GM18907 (cell line): ENCODE results near the gene C3orf20.
"Not testable (repeated sequence)": the region's sequence is repeated elsewhere in the genome, so short reads cannot be mapped to it uniquely, and the experiment has no call there.

Experiments used
- ATAC-seq: cut with Tn5 transposase; IDR thresholded peaks from one replicate; pipeline ENCODE4 v1.9.1; 2021; ENCODE audit warnings: mild to moderate bottlenecking, moderate library complexity; ENCODE audit not compliant: unreplicated experiment

The C3orf20 gene

DNA sequence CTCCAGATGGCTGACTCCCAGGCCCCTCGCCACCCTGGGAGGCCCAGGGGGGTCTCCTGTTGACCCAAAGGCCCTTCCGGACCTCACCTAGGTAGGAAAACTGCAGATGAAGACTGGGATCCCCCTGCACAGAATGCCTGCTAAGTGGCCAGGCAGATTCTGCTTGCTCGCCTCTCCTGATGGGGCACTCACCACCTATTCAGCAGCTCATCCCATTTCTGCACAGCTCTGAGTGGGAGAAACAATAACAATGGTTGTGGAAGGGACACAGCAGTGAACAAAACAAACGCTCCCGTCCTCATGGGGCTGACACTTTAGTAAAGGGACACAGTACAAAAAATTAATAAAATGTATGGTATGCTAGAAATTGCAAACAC is 118.9 kb downstream of the C3orf20 start:
- no peak for ATAC-seq

DNA sequence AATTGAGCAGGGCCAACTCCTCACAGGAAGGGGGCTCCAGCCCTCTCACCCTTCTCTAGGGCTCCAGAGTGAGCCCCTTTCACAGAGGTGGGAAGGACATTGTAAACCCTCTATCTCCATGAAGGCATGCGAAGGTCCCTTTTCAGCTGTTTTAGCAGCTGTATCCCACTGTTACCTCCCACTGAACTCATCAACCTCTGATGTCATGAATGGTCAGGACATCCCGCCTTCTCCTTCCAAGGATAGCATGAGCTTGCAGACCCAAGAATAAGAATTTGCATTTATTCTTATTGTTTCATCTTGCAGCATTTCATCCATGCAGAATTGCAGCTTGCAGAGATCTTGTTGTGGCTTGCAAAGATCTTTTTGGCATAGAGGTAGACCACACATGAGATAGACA is 119.5 kb downstream of the C3orf20 start:
- no peak for ATAC-seq

DNA sequence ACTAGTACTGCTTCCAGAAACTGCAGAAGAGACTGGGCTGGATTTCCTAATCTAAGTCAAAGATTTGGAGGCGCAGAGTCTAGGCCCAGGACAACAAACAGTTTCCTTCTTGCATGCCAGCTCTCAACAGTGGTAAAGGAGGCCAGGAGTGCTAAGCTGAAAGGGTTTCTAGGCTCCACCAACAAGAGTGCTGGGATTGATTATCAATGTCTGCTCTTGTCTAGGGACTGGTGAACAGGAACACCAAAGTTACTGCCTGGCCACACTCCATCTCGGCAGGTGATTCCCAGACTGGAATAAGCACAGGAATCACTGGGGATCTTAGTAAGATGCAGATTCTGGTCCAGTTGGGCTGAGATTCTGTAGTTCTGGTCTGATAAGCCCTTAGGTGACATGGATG is 121.1 kb downstream of the C3orf20 start:
- no peak for ATAC-seq

DNA sequence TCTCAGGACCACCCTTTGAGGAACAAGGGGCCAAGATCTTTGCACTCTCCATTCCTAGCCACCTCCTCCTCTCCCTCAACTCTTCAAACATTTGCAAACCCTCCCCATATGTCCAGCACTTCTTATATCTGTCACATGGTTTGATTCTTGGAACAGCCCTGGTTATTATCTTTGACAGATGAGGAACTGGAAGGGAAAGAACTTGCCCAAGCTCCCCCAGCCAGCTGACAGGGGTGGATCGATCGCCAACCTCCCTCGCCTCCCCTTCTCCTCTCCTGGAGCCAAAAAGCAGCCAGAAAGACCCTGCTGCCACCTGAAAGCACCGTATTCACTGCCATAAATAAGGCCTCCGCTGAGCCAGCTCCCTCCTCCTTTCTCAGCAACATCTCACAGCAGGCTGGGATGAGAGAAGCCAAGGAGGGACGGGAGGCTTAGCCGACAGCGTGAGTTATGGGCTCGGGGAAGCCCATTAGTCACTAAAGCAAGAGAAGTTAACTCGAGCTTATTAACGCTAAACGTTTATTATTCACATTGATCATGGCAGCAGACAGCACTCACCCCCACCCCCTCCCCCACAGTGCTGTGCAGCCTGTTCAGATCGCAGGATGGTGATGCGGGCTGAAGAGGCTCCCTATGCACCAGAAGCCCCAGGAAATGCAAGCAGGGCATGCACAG is 121.6 kb downstream of the C3orf20 start:
- no peak for ATAC-seq

DNA sequence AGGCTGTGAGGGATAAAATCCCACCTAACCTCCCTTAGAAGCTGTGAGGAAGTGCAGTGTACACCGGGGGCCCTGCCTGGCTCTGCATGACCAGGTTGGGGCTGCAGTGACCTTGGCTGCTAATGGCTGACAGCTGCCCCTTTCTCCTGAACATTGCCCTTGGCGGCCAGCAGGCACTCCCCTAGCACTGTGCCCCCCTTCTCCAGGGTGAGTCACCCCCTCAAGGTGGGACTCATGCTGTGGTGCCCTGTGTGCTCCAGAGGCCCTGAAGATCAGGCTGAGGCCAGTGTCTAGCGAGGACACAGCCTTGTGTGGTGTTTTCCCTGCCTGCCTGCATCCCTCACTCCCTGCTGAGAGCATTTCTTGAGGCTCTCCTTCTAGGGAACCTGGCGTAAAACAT is 122.8 kb downstream of the C3orf20 start:
- no peak for ATAC-seq

DNA sequence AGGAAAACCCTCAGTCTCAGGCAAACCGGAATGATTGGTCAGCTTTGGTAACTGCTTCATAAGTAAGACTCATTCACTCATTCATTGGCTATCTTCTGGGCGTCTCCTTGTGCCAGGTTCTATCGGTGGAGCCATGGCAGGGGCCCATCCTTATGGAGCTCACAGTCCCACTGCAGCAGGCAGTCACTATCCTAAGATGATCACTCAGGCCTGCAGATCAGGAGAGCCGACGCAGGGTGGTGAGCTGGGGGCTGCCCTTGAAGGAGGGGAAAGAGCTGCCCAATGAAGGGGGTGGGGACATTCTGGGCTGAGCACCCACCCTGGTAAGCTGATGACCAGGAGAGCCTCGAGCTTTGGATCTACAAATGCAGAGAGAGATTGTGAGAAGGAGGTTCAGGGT is 123.3 kb downstream of the C3orf20 start:
- ATAC-seq: no peak

DNA sequence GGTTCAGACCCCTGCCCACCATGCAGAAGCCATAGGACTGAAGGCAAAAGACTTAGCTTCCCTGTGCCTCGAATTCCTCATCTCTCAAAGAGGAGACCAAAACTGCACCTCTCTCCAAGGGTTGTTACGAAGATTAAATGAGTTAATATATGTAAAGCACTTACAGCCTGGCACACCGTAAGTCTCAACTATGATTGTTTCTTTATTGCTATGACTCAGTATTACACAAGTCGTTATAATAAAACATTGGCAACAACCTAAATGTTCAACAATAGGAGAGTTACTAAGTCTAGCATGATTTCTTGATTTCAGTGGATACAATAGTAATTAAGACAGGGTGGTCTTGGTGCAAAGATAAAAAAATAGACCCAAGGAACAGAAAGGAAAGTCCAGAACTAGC is 124.2 kb downstream of the C3orf20 start:
- ATAC-seq: no peak

DNA sequence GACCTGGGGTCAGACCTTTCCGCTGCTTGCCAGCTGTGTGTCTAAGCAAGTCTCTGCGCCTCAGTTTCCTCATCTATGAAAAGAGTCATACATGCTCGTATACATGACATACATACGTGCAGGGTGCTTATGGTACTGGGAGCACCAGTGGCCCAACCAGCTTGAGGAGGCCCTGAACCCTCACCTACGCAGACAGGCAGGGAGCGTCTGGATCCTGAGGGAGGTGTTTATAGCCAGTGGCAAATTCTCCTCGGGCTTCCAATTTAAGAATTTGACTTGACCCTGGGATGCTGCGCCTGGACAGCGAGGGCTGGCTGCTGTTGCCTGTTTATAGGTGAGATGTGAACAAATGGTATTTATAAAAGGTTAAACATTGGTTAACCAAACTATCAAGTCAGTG is 126.1 kb downstream of the C3orf20 start:
- ATAC-seq: no peak

DNA sequence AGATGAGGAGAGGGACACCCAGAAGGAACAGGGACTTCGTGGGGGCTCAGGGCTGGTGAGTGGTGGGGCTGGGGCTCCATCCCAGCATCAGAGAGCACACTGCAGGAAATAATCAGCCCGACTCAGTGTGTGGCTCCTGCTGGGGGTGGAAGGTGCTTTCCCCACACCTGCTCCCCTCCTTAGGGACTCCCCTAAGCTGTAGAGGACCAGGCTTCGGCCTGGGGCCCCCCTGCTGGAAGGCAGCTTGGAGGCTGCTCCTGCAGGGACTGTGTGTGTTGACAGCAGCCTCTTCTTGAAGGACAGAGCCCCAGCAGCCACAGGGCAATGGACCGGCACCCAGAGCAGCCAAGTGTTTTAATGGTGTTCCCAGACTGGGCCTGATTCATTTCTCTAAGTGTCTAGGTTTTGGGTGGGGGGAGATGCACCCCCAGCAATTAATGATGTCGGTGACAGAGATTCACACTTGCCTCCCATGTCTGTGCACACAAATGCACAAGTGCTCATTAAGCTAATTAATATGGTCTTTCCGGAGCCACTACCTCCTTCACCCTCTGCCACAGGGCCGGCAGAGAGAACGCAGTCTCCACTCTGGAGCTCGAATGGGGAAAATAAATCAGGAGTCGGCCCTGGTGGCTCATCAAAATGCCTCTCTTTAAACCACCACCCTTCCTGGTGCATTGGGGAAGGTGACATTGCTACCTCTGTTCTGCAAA is 126.9 kb downstream of the C3orf20 start:
- ATAC-seq: no peak

DNA sequence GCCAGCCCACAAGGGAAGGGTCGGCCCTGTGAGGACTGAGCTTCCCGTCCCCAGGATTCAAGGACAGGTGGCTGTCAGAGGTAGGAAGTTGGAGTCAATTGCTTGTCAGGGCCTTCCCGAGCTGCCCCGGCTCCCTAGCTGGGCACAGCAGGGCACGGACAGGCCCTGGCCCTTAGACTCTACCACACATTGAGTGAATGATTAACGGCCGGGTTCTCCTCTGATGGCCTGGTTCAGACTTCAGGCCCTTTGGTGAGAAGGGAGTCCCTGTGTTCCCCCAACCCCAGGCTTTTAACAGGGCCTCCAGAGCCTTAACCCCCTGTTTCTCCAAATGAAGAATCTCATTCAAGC is 127.4 kb downstream of the C3orf20 start:
- no peak for ATAC-seq

DNA sequence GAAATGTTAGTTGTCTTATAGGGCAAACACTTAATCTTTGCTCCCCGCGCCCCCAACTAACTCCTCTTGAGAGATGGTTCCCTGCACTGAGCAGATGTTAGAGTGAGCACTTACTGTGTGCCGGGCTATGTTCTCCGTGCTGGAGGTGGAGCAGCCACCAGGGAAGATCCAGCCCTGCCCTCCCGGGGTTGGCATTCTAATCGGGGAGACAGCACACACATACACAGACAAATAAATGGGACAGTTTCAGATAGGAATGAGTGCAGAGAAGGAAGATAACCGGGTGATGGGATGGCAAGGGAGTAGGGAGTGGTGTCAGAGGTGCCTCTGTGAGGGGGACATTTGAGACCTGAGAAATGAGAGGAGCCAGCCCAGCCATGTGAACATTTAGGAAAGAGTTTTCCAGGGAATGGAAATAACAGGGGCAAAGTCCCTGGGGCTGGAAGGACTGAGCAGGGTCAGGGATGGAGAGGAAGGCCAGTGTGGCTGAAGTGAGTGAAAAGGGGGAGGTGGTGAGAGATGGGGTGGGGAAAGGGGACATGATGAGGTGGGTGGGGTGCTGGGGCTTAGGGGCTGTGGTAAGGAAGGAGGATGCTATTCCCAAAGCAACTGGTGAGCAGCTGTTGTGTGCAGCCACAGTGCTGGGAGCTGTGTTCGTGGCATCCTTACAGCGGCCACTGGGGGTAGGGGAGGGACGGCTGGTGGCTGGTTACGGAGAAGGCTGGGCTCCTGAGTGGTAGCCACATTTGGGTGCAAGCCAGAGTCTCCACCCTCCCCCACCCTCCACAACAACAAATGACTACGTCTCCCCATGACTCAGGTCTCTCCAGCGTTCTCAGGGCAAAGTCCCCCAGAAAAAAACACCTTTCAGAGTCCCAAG is 128.4 kb downstream of the C3orf20 start:
- no peak for ATAC-seq

DNA sequence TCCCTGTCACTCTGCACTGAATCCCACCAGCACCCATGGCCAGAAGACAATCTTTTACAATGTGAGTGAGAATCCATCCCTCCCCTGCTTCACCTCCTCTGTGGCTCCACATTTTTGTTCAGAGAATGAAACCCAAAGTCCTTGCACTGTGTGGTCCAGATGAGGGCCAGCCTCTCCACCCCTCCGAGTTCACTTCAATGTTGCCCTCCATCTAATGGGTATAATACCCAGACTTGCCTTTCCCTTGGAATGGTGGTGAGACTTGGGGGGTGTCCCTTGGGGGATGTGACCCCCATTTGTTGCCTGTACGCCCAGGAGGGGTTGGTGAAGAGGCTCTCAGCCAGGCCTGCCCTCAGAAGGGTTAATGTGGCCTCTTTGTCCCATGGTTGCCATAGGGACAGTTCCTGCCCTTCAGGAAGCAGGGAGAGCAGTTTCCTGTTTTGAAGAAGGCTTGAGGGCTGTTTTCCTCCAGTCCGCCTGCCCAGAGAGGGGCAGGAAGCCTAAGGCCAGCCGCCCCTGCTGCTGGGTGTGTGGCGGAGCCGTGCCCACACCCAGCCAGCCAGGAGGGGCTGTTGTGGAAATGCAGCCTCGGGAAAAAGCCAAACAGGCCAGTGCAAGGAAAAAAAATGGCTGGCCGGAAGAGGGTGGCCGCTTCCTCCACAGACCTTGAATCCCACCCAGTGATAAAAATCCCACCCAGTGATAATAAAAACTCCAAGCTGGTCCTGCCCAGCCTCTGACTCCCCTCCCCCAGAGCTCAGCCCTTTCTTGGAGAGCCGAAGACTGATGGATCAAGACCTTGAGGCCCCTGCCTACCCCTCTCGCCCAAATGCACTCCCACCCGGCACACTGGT is 129.3 kb downstream of the C3orf20 start:
- ATAC-seq: no peak

DNA sequence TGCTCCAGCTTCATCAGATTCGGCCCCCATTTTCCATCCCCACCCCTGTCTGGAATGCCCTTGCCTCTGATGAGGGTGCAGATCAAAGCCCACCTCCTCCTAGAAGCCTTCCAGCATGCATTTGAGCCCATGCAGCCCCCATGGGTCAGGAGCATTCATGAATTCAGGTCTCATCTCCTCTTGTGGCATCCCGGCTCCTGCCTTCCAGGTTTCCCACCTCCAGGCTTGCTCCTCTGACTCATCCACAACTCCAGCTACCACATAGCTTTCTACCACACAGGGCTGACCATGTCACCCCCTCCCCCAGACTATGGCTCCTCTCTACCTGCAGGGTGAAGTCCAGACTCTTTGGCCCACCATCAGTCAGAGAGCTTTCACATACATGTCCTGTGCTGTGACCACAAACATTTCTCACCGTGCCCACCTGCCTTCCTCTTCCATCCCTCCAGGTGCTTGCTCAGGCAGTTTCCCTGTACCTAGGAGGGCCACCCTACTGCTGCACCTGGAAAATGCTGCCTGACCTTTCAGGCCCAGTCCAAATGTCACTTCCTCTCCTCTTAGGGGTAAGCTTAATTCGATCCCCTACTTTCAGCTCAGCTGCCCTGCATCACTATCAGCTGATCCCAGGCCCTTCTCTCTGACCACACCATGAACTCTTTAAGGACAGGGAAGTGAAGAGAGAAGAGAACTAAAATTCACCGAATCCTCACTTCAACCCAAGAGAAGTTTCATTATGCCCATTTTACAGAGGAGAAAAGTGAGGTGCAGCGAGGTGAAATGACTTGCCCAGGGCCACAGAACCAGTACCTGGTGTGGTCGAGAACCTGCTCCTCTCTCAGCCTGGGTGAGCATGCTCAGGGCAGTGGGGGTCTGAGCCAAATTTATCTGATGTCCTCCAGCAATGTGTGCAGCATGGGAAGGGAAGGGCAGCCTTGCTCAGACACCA is 130.2 kb downstream of the C3orf20 start:
- no peak for ATAC-seq

DNA sequence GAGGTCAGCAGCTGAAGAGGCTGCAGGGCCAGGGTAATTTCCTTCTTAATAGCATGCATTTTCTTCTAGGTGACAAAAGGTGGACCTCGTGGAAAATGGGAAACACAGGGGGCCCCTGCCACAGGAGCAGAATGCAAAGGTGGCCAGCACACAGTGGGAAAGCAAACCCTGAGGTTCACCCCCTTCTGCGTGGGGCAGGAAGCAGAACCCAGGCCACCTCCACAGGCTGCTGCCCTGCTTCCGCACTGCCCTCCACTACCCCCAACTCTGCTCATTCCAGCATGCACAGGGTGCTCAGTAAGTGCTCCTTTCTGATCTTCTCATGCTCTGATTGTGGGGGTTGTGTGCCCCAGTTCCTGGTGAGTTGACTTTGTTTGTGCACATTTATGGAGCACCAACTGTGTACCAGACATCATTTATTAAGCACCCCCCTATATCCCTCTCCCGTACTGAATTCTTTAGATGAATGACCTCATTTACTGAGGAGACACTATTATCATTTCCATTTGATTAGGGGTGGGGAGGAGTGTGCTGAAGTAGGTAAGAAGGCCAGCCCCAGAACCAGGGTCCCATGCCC is 131.1 kb downstream of the C3orf20 start:
- no peak for ATAC-seq

DNA sequence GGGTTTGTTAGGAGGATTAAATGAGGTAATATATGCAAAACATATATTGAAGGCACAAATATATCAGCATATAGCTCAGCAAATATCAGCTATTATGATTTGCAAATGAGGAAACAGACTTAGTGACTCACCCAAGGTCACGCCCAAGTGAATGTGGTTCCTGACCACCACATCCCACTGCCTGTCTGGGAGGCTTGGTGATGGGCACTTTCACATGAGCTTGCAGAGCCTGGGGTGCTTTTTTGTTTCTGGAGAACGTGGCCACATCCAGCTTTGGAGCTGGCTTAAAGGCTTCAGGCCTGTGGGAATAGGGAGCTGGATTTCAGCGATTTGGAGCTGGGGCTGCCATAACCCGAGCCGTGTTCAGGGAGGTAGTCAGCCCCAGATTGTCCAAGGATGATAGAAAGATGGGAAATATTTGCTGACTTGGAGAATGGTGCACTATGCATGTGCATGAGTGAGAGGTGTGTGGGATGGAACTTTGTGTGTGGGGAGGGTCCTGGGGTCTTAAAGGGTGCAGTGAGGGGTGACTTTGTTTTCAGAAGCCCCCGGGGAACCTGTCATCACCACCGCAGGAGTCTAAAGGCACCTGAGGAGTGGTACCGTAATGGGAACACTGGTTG is 131.8 kb downstream of the C3orf20 start:
- ATAC-seq: peak; percentile 52

DNA sequence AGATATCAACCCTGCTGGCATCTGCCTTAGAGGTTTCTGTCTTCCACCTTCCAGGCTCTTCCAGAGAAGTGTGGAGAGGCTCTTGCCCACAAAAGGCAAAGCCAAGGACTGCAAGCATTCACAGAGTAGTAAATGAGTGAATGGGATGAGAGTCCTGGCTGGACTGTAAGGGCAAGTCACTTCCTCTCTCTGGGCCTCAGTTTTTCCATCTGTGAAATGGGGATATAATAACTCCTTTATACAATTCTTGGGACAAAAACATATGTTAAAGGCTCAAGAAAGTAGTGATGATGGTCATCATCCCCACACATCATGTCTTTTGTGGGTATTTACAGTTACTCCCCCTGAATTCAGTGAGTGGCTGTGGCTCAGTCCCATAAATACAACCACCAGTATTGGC is 133.1 kb downstream of the C3orf20 start:
- no peak for ATAC-seq

DNA sequence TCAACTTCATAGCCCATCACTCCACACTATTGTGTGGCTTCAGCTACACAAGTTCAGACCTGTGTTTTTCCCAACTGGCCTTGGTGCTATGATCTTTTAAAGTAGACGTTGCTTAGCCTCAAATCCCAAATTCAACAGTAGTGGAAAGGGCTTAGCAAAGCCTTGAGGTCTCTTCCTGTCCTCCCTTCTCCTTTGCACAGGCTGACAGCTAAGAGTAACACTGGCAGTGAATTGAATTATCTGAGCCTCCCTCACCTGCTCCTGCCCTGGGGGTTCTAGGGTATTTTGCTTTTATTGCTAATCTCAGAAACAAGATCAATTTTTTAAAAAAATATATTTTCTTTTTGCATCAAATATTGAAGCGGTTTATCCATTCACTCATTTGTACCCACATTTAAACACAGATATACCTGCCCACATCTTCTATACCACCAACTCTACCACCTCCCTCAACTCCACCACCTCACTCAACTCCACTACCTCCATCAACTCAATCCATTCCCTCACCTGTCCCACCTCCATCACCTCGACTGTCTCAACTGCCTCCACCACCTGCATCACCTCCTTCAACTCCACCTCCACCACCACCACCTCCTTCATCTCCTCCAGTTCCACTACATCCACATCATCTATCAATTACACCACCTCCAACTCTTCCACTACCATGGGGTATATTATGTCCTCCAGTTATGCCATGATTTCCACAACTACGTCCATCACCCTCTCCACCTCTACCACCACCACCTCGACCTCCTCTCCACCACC is 133.7 kb downstream of the C3orf20 start:
- no peak for ATAC-seq

DNA sequence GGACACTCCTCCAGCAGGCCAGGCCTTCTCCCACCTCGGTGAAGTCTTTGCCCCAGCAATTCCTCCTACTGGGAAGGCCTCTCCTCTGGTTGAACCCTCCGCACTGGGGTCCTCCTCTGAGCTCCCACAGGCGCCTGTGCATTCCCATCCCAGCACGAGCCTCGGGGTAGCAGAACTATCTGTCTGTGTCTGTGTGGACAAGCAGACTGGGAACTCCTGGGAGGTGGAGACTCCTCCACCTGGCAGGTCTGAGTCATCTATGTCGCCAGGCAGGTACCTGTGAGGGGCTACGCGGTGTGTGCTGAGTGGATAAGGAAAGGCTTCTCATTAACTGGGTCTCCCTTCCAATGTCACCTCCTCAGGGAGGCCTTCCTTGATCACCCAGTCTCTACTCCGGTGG is 134.7 kb downstream of the C3orf20 start:
- not testable (repeated sequence) for ATAC-seq
